SK-N-SH (cell line): Measurements from ENCODE around the gene TRAFD1. TPM values are rescaled to one million over a fixed set of nuclear protein-coding genes. Genes with fewer than 3 reads are reported as not detected.
A peak's percentile ranks its signal among the peaks of the same experiment; 100 is the strongest.

Experiments used
- CTCF ChIA-PET: fragments of 300-600, 350-600 bp; formaldehyde crosslinking; extraction: SDS; loops from one replicate; lab custom pipeline; 2021; lab: Yijun Ruan, JAX
- POLR2A ChIA-PET: fragments of 350-600 bp; sonication (Branson Sonifier 250); formaldehyde crosslinking; extraction: SDS; loops from one replicate; lab custom pipeline; 2020; ENCODE audit warnings: antibody characterized with exemption, inconsistent platforms; lab: Yijun Ruan, JAX
- DNase-seq: peaks from one replicate; pipeline ENCODE4 v3.0.0; 2012
- H2AFZ ChIP-seq: fragments of 200-600 bp; sonication (generic); 2 replicates; pipeline ENCODE4 v1.8.1; 2016; ENCODE audit warnings: antibody characterized with exemption, mild to moderate bottlenecking, low read depth
- H3F3A ChIP-seq: fragments of 200-600 bp; sonication (generic); replicated peaks from 2 replicates; pipeline ENCODE3; 2016; ENCODE audit warnings: antibody characterized with exemption, mild to moderate bottlenecking; ENCODE audit not compliant: insufficient read depth
- H3K27ac ChIP-seq, 2 experiments: fragments of 200-500 bp in 1 of 2; fragments of 200-600 bp in 1 of 2; sonication (Bioruptor generic) in 1 of 2; sonication (generic), shearing (Covaris generic) in 1 of 2; 2 replicates each; pipeline versions ENCODE4 v1.5.1 to v1.6.1; 2014 to 2016; ENCODE audit warnings: low read depth in 2 of 2, inconsistent platforms in 1 of 2, low read length in 1 of 2, mild to moderate bottlenecking in 1 of 2, mixed read lengths in 1 of 2
- H3K27me3 ChIP-seq: fragments of 200-600 bp; sonication (generic), shearing (Covaris generic); 2 replicates; pipeline ENCODE4 v1.6.1; 2016; ENCODE audit warnings: mixed run types; ENCODE audit not compliant: insufficient read depth
- H3K36me3 ChIP-seq, 2 experiments: fragments of 200-500 bp in 1 of 2; fragments of 200-600 bp in 1 of 2; sonication (Bioruptor generic) in 1 of 2; sonication (generic) in 1 of 2; replicated peaks in 1 of 2; 2 replicates each; pipeline versions ENCODE3 to v1.5.1; 2014 to 2016; ENCODE audit warnings: low read length in 1 of 2, mild to moderate bottlenecking in 1 of 2; ENCODE audit not compliant: insufficient read depth in 2 of 2, control insufficient read depth in 1 of 2
- H3K4me1 ChIP-seq, 2 experiments: fragments of 200-500 bp in 1 of 2; fragments of 200-600 bp in 1 of 2; sonication (Bioruptor generic) in 1 of 2; sonication (generic), shearing (Covaris generic) in 1 of 2; 2 replicates each; pipeline versions ENCODE4 v1.5.1 to v1.6.1; 2014 to 2016; ENCODE audit warnings: low read depth in 1 of 2, low read length in 1 of 2, mixed run types in 1 of 2; ENCODE audit not compliant: insufficient read depth in 2 of 2, control insufficient read depth in 1 of 2
- H3K4me2 ChIP-seq: fragments of 200-600 bp; sonication (generic), shearing (Covaris generic); 2 replicates; pipeline ENCODE4 v1.6.1; 2017; ENCODE audit warnings: mixed run types
- H3K4me3 ChIP-seq, 2 experiments: fragments of 200-500 bp in 1 of 2; fragments of 200-600 bp in 1 of 2; sonication (Bioruptor generic) in 1 of 2; sonication (generic), shearing (Covaris generic) in 1 of 2; 2 replicates each; pipeline versions ENCODE4 v1.5.1 to v1.8.1; 2014 to 2016; ENCODE audit warnings: low read depth in 2 of 2, inconsistent platforms in 1 of 2, low read length in 1 of 2, mild to moderate bottlenecking in 1 of 2, mixed read lengths in 1 of 2, moderate library complexity in 1 of 2
- H3K79me2 ChIP-seq: fragments of 200-600 bp; sonication (generic); 2 replicates; pipeline ENCODE4 v1.8.1; 2017; ENCODE audit warnings: mild to moderate bottlenecking; ENCODE audit not compliant: insufficient read depth
- H3K9ac ChIP-seq: fragments of 200-600 bp; sonication (generic); 2 replicates; pipeline ENCODE4 v1.6.1; 2017; ENCODE audit warnings: mixed run types
- H3K9me2 ChIP-seq: fragments of 200-600 bp; sonication (generic); 2 replicates; pipeline ENCODE4 v1.6.1; 2017; ENCODE audit warnings: mixed run types
- H3K9me3 ChIP-seq: fragments of 200-600 bp; sonication (generic); 2 replicates; pipeline ENCODE4 v1.6.1; 2017; ENCODE audit warnings: mixed run types, mild to moderate bottlenecking, moderate library complexity
- H4K20me1 ChIP-seq: fragments of 200-600 bp; sonication (generic); 2 replicates; pipeline ENCODE4 v1.6.1; 2017; ENCODE audit warnings: mild to moderate bottlenecking, mixed run types; ENCODE audit not compliant: insufficient read depth
- CTCF ChIP-seq: fragments of 200-600 bp; sonication (generic); IDR thresholded peaks from 2 replicates; pipeline ENCODE4 v1.6.1; 2017; ENCODE audit warnings: antibody characterized with exemption, mild to moderate bottlenecking, moderate library complexity
- GABPA ChIP-seq: IDR thresholded peaks from 2 replicates; pipeline ENCODE4 v1.4.0; 2012; ENCODE audit warnings: low read depth, mild to moderate bottlenecking
- GATA2 ChIP-seq: sonication (generic); formaldehyde crosslinking; IDR thresholded peaks from 2 replicates; pipeline ENCODE4 v1.5.0; 2020; ENCODE audit warnings: mild to moderate bottlenecking, missing genetic modification reagents
- JUND ChIP-seq: IDR thresholded peaks from 2 replicates; pipeline ENCODE4 v1.4.0; 2012
- MAX ChIP-seq: IDR thresholded peaks from 2 replicates; pipeline ENCODE4 v1.4.0; 2012; ENCODE audit warnings: low read depth
- MEF2A ChIP-seq: IDR thresholded peaks from 2 replicates; pipeline ENCODE4 v1.4.0; 2012; ENCODE audit warnings: low read depth, borderline replicate concordance
- NFIC ChIP-seq: IDR thresholded peaks from 2 replicates; pipeline ENCODE4 v1.4.0; 2012; ENCODE audit warnings: borderline replicate concordance
- NRF1 ChIP-seq: IDR thresholded peaks from 2 replicates; pipeline ENCODE4 v1.6.1; 2012; ENCODE audit warnings: low read depth, mild to moderate bottlenecking, low read length
- POLR2AphosphoS5 ChIP-seq: IDR thresholded peaks from 2 replicates; pipeline ENCODE4 v1.6.1; 2012; ENCODE audit warnings: low read depth, low read length
- RAD21 ChIP-seq: IDR thresholded peaks from 2 replicates; pipeline ENCODE4 v1.6.1; 2012; ENCODE audit warnings: mild to moderate bottlenecking, low read length
- RCOR1 ChIP-seq: fragments of 150-350 bp; IDR thresholded peaks from 2 replicates; pipeline ENCODE4 v1.6.1; 2017; ENCODE audit warnings: antibody characterized with exemption, low read length
- REST ChIP-seq: IDR thresholded peaks from 2 replicates; pipeline ENCODE4 v1.6.1; 2012; ENCODE audit warnings: mild to moderate bottlenecking, low read depth, low read length, moderate library complexity
- RXRA ChIP-seq: IDR thresholded peaks from 2 replicates; pipeline ENCODE4 v1.4.0; 2012; ENCODE audit warnings: low read depth, mild to moderate bottlenecking, borderline replicate concordance
- TAF1 ChIP-seq: IDR thresholded peaks from 2 replicates; pipeline ENCODE4 v1.6.1; 2012; ENCODE audit warnings: low read depth, mild to moderate bottlenecking, low read length, moderate library complexity, borderline replicate concordance
- TCF12 ChIP-seq: IDR thresholded peaks from 2 replicates; pipeline ENCODE4 v1.4.0; 2012
- WGBS: methylation state at CpG from one replicate; pipeline ENCODE4 v1.1.6; 2017; ENCODE audit warnings: low lambda C conversion rate; 5-methylcytosine and 5-hydroxymethylcytosine counted together
- polyA plus RNA-seq, 3 experiments: library from polyadenylated mRNA; depleted of rRNA; stranded (reverse); fragments of >200 nt; gene quantifications; 2 replicates each; pipeline ENCODE4 v1.2.3, GENCODE V29; 2012
- TF ChIP-seq, protein P1 (sequence below): fragments of 150-350 bp; IDR thresholded peaks from 2 replicates; pipeline ENCODE4 v1.6.1; 2016; ENCODE audit warnings: mild to moderate bottlenecking, low read depth, low read length
- TF ChIP-seq, protein P2 (sequence below): IDR thresholded peaks from 2 replicates; pipeline ENCODE4 v1.4.0; 2012; ENCODE audit warnings: low read depth, borderline replicate concordance

Gene TRAFD1
- polyA plus RNA-seq, 1 of the 3 experiments (the other 2 are of a cell fraction): 12.4 TPM

- Histone ChIP-seq H4K20me1 (no peaks in the 10 kb centered on the region), H3K36me3 (peaks cover 58 to 59% of the 10 kb centered on the region in 2 experiments), H3K79me2 (no peaks in the 10 kb centered on the region), H3K9me3 (no peaks in the 10 kb centered on the region), H3K9me2 (no peaks in the 10 kb centered on the region), H3K9ac (no peak overlapping the region), H2AFZ (no peak overlapping the region), H3K27ac (peak overlapping the region in 1 of 2 experiments; percentile 32; a peak in 1 of 4 replicates), H3K27me3 (no peaks in the 10 kb centered on the region), H3K4me1 (peaks cover 0 to 6% of the 10 kb centered on the region in 2 experiments; a peak in 1 of 4 replicates), H3K4me3 (no peak overlapping the region), H3K4me2 (0 out of 2 replicates have a peak overlapping the region, but pooled peaks have one; percentile 33), H3F3A (peaks cover 10% of the 10 kb centered on the region)
- ChIA-PET POLR2A (no interaction called here), CTCF (no interaction called here)
- WGBS: 94% methylated on average over 2 of the region's 3 CpGs
- TF ChIP-seq MAX: no peak
- TF ChIP-seq NFIC: peak; percentile 88
- no peak for TF ChIP-seq NRF1
- no peak for TF ChIP-seq RCOR1
- no peak for TF ChIP-seq MEF2A
- peak; percentile 10; the same call in 1 of the 2 replicates for TF ChIP-seq REST
- TF ChIP-seq GATA2 (CRISPR knock-in tag): no peak
- TF ChIP-seq TCF12: no peak
- TF ChIP-seq GABPA: no peak
- TF ChIP-seq, protein P1, sequence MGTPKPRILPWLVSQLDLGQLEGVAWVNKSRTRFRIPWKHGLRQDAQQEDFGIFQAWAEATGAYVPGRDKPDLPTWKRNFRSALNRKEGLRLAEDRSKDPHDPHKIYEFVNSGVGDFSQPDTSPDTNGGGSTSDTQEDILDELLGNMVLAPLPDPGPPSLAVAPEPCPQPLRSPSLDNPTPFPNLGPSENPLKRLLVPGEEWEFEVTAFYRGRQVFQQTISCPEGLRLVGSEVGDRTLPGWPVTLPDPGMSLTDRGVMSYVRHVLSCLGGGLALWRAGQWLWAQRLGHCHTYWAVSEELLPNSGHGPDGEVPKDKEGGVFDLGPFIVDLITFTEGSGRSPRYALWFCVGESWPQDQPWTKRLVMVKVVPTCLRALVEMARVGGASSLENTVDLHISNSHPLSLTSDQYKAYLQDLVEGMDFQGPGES: no peak
- no peak for TF ChIP-seq RXRA
- TF ChIP-seq CTCF: no peak
- TF ChIP-seq, protein P2, sequence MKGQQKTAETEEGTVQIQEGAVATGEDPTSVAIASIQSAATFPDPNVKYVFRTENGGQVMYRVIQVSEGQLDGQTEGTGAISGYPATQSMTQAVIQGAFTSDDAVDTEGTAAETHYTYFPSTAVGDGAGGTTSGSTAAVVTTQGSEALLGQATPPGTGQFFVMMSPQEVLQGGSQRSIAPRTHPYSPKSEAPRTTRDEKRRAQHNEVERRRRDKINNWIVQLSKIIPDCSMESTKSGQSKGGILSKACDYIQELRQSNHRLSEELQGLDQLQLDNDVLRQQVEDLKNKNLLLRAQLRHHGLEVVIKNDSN: no peak
- TF ChIP-seq TAF1: no peak
- peak; percentile 9; the same call in 1 of the 2 replicates for TF ChIP-seq POLR2AphosphoS5
- TF ChIP-seq RAD21: no peak
- TF ChIP-seq JUND: no peak
- DNase-seq: no peak
These were observed 22.7 kb downstream of the TRAFD1 start for GRCh38 chr12:112148031-112148513.
